Neural progenitor cell (in vitro differentiated cells): ENCODE results near the gene MME.

Source experiments
- CTCF ChIP-seq: fragments of 200-600 bp; sonication (generic); IDR thresholded peaks from 2 replicates; pipeline ENCODE4 v1.5.1; 2017; ENCODE audit warnings: antibody characterized with exemption, mild to moderate bottlenecking
- EZH2 ChIP-seq: fragments of 200-600 bp; sonication (generic); IDR thresholded peaks from 2 replicates; pipeline ENCODE4 v1.6.1; 2017; ENCODE audit warnings: antibody characterized with exemption, mild to moderate bottlenecking, moderate library complexity

- no peak for TF ChIP-seq CTCF
- no peak for TF ChIP-seq EZH2
Measured at GRCh38 chr3:155102329-155102728, 22.2 kb downstream of the MME start.
